Caki2 (cell line): ENCODE measurements around the gene ZNF587. TPM values are rescaled to one million over a fixed set of nuclear protein-coding genes. Genes with fewer than 3 reads are reported as not detected.
"Not testable (repeated sequence)": the region's sequence is repeated elsewhere in the genome, so short reads cannot be mapped to it uniquely, and the experiment has no call there.

Experiments
- DNase-seq: peaks from one replicate; pipeline ENCODE4 v3.0.0-alpha.2; 2015; ENCODE audit warnings: low read depth
- in situ Hi-C: cut with HindIII; loops from 2 replicates; pipeline ENCODE4 v1.10.0; 2016; ENCODE audit warnings: low sequenced_read_pairs, low pct_unique_long_range_greater_than_20kb, mixed read lengths
- total RNA-seq: library from RNA; depleted of rRNA; stranded (reverse); fragments of >200 nt; shearing (Covaris generic); gene quantifications from 2 replicates; pipeline ENCODE4 v1.2.3, GENCODE V29; 2014; ENCODE audit warnings: low replicate concordance

ZNF587 gene
- total RNA-seq, 1 experiment from 2014 or later = 29.5 TPM

GRCh38 chr19:57819475-57820148 lies 30.0 kb upstream of the ZNF587 start:
- peak; percentile 95 for DNase-seq
- in situ Hi-C loops = no loop called here

GRCh38 chr19:57820599-57820998 lies 29.1 kb upstream of the ZNF587 start:
- no peak for DNase-seq
- in situ Hi-C loops = no loop called here

GRCh38 chr19:57821095-57821494 lies 28.6 kb upstream of the ZNF587 start:
- in situ Hi-C loops, DNase-seq: not testable (repeated sequence)

- in situ Hi-C loops = not testable (repeated sequence)
These were observed 28.2 kb upstream of the ZNF587 start for GRCh38 chr19:57821501-57821900.

GRCh38 chr19:57823155-57823554 lies 26.5 kb upstream of the ZNF587 start:
- DNase-seq, in situ Hi-C loops: not testable (repeated sequence)

More at GRCh38 chr19:57821501-57821900, 28.2 kb upstream of the ZNF587 start:
- DNase-seq = not testable (repeated sequence)

- in situ Hi-C loops, DNase-seq: not testable (repeated sequence)
These were observed 26.1 kb upstream of the ZNF587 start for GRCh38 chr19:57823608-57824007.

- DNase-seq = no peak
- in situ Hi-C loops = no loop called here
These were observed 24.1 kb upstream of the ZNF587 start for GRCh38 chr19:57825511-57825910.

- DNase-seq = no peak
- in situ Hi-C loops = no loop called here
These were observed 20.3 kb upstream of the ZNF587 start for GRCh38 chr19:57829316-57829715.

- no peak for DNase-seq
- in situ Hi-C loops = no loop called here
These were observed 19.5 kb upstream of the ZNF587 start, which contains the start of gene ZNF587B for GRCh38 chr19:57830071-57830602. Gene ZNF587B, plus strand, starts transcription at chr19:57830299. Its CDS starts 230 bp downstream, at chr19:57830529.

GRCh38 chr19:57836991-57837390 lies 12.7 kb upstream of the ZNF587 start:
- DNase-seq, in situ Hi-C loops: not testable (repeated sequence)

GRCh38 chr19:57838622-57839191 lies 11.0 kb upstream of the ZNF587 start:
- DNase-seq, in situ Hi-C loops: not testable (repeated sequence)

GRCh38 chr19:57841122-57841763 lies 8.4 kb upstream of the ZNF587 start:
- no peak for DNase-seq
- in situ Hi-C loops = no loop called here

GRCh38 chr19:57847164-57847563 lies 2.5 kb upstream of the ZNF587 start:
- in situ Hi-C loops, DNase-seq: not testable (repeated sequence)

- DNase-seq, in situ Hi-C loops: not testable (repeated sequence)
These were observed 445 bp upstream of the ZNF587 start for GRCh38 chr19:57849162-57849665.

- peak; percentile 95 for DNase-seq
- in situ Hi-C loops = no loop called here
These were observed 926 bp downstream of the ZNF587 start for GRCh38 chr19:57850553-57851017.

- in situ Hi-C loops, DNase-seq: not testable (repeated sequence)
These were observed 2.3 kb downstream of the ZNF587 start for GRCh38 chr19:57851812-57852603.

- in situ Hi-C loops, DNase-seq: not testable (repeated sequence)
These were observed 4.5 kb downstream of the ZNF587 start for GRCh38 chr19:57854117-57854516.

GRCh38 chr19:57862351-57862750 lies 12.7 kb downstream of the ZNF587 start:
- in situ Hi-C loops, DNase-seq: not testable (repeated sequence)
